Measurements from ENCODE around the gene MITF.

The MITF gene

DNA sequence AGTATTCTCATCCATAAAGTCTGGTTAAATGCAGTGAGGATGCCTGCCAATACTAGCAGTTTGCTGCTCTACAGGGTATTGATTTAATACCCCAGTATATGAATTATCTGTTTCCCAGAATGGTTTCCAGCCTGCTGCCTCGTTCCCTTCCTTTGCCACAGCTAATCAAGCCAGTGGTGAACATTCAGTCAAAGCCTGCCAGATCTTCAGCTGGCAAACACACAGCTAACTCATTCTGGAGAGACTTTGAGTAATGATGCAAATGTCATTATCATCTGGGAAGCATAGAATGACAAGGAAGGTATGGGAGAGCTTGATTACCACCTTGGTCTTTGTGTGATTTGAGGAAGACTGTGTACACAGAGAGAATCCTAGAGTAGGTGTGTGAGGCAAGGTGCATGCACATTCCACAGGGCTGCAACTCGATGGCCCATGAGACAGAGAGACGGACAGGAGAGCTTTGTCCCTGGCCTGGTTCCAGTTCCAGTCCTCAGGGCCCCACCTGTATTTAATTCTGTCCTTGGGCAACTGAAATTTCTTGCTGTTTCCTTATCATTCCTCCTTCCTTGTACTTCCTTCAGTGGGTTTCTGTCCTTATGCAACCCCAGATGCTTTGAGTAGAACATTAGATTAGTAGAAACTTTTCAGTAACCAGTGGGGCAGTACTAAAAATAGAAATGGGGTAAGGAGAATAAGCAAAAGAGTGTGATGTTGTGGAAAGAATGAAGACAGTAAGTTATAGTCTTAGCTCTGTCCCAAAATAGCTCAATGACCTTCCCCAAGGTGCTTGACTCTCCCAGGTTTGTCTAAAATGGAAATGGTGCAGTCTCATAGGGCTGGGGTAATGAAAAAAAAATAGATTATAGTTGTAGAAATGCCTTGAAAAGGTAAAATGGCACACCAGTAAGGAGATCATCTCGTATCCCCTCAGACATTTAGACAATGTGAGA is 72.5 kb downstream of the MITF start:
- H3K36me3 ChIP-seq (ENCODE audit: insufficient read depth, low read length): no peaks in the 10 kb centered on the region
- no peak overlapping the region for H3K9ac ChIP-seq (ENCODE audit: insufficient read length)
- H3K27ac ChIP-seq: no peak overlapping the region
- no peak for DNase-seq (ENCODE audit: low read depth, low spot score)
- no peaks in the 10 kb centered on the region for H3K9me3 ChIP-seq (ENCODE audit: low read depth, low read length)
- no peak for TF ChIP-seq FOXP2 (optimal IDR thresholded peaks at IDR 0.05; ENCODE audit: control extremely low read depth, extremely low read length, insufficient read depth)
- no peak for TF ChIP-seq POLR2AphosphoS5 (IDR thresholded peaks at IDR 0.05; ENCODE audit: borderline replicate concordance, low read depth, low read length)
- no peak for TF ChIP-seq EZH2 (IDR thresholded peaks at IDR 0.05)
- no peak overlapping the region for H3K4me3 ChIP-seq

DNA sequence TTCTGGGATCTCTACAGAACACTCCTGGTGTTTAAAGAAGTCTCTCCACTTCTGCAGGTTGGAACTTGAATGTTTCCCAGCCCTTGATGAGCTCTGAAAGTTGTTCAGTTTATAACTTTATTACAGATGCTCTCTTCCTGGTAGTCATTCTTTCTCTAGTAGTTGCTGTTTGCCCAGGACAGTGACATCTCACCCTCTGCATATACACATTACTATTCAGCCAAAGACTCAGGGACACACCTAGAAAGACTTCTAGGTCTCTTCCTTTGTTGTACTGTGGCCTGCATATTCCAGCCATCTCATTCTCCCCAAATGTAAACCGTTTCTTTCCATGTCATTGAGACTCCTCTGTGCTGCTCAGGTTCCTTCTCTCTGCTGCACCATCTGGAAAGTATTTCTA is 76.7 kb downstream of the MITF start:
- TF ChIP-seq POLR2AphosphoS5 (IDR thresholded peaks at IDR 0.05; ENCODE audit: borderline replicate concordance, low read depth, low read length) (no peak), EZH2 (IDR thresholded peaks at IDR 0.05) (no peak), FOXP2 (optimal IDR thresholded peaks at IDR 0.05; ENCODE audit: control extremely low read depth, extremely low read length, insufficient read depth) (no peak)
- Histone ChIP-seq H3K9ac (ENCODE audit: insufficient read length) (no peak overlapping the region), H3K36me3 (ENCODE audit: insufficient read depth, low read length) (no peaks in the 10 kb centered on the region), H3K4me3 (no peak overlapping the region), H3K27ac (no peak overlapping the region), H3K9me3 (ENCODE audit: low read depth, low read length) (no peaks in the 10 kb centered on the region)
- DNase-seq (ENCODE audit: low read depth, low spot score): no peak

DNA sequence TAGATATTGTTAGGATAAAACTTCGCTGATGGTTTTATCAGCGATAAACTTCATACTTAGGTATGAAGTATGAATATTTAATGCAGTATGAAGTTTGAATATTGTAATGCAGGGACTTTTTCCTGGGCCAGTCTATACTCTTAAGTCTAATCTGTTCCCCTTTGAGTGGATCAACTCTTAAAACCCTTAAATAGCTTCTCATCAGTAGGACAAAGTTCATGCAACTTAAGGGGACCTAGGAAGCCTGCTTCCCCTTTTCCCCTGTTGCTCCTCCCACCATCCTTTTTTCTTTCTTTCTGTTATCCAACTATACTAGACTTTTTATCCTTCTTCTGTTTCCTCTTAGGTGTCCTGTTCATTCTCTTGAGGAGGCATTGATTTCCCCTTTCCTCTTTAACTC is 78.7 kb downstream of the MITF start:
- no peak for DNase-seq (ENCODE audit: low read depth, low spot score)
- Histone ChIP-seq H3K9ac (ENCODE audit: insufficient read length) (no peak overlapping the region), H3K9me3 (ENCODE audit: low read depth, low read length) (no peaks in the 10 kb centered on the region), H3K27ac (no peak overlapping the region), H3K4me3 (no peak overlapping the region), H3K36me3 (ENCODE audit: insufficient read depth, low read length) (no peaks in the 10 kb centered on the region)
- no peak for TF ChIP-seq FOXP2 (optimal IDR thresholded peaks at IDR 0.05; ENCODE audit: control extremely low read depth, extremely low read length, insufficient read depth)
- no peak for TF ChIP-seq EZH2 (IDR thresholded peaks at IDR 0.05)
- TF ChIP-seq POLR2AphosphoS5 (IDR thresholded peaks at IDR 0.05; ENCODE audit: borderline replicate concordance, low read depth, low read length): no peak

DNA sequence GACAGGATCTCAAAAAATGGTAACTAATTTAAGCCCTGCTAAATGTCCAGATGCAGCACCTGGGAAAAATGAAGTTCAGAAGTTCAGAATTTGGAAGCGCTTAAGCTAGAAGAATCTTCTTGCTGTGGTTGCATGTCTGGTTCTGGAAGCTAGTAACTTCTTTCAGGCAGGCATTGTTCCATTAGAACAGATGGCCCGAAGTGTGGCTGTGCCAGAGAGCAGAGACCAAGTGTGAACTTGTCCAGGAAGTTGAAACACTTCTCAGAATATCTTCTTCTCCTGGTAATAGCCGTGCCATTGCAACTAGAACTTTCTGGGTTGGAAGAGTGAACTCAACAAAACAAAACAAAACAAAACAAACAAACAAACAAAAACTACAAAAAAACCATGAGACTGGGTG is 80.0 kb downstream of the MITF start:
- TF ChIP-seq FOXP2 (optimal IDR thresholded peaks at IDR 0.05; ENCODE audit: control extremely low read depth, extremely low read length, insufficient read depth) (no peak), EZH2 (IDR thresholded peaks at IDR 0.05) (no peak), POLR2AphosphoS5 (IDR thresholded peaks at IDR 0.05; ENCODE audit: borderline replicate concordance, low read depth, low read length) (no peak)
- H3K4me3 ChIP-seq: no peak overlapping the region
- no peak overlapping the region for H3K9ac ChIP-seq (ENCODE audit: insufficient read length)
- no peaks in the 10 kb centered on the region for H3K9me3 ChIP-seq (ENCODE audit: low read depth, low read length)
- no peaks in the 10 kb centered on the region for H3K36me3 ChIP-seq (ENCODE audit: insufficient read depth, low read length)
- H3K27ac ChIP-seq: no peak overlapping the region
- DNase-seq (ENCODE audit: low read depth, low spot score): no peak

DNA sequence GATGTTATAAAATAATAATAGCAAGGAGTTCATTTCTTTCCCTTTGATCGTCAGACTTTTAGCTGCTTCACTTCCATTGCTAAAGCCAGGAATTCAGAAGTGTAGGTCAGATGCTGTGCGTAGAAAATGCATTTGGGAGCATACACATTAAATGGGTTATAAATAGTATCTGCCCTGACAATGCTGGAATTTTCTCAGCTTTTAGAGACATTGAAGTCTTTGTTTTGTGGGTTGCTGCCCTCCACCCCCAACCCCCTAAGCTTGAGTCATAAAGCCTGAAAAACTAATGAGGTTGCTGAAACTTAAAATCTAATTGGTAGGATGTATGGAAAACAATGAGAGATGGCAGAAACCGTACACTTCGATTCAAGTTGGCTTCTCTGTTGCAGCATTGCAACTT is 81.9 kb downstream of the MITF start:
- no peak for DNase-seq (ENCODE audit: low read depth, low spot score)
- TF ChIP-seq EZH2 (IDR thresholded peaks at IDR 0.05): no peak
- no peak for TF ChIP-seq FOXP2 (optimal IDR thresholded peaks at IDR 0.05; ENCODE audit: control extremely low read depth, extremely low read length, insufficient read depth)
- TF ChIP-seq POLR2AphosphoS5 (IDR thresholded peaks at IDR 0.05; ENCODE audit: borderline replicate concordance, low read depth, low read length): no peak
- Histone ChIP-seq H3K9ac (ENCODE audit: insufficient read length) (no peak overlapping the region), H3K36me3 (ENCODE audit: insufficient read depth, low read length) (no peaks in the 10 kb centered on the region), H3K9me3 (ENCODE audit: low read depth, low read length) (no peaks in the 10 kb centered on the region), H3K27ac (no peak overlapping the region), H3K4me3 (no peak overlapping the region)

DNA sequence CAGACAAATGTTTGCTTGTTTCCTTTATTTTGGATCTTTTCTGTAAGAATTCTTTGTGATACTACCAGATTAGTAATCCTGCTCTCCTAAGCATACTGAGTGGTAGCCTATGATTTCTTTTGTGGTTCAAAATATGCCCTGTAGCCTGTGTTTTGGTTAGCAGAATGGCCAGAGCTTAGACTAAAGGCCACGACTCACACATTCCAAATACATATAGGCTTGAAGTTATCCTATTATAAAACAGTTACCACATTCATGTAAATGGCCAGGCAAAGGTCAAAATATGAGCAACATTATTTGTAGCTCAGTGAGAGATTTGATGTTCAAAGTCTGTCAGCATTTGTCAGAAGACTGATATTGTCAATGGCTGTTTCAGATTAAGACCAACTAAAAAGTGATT is 84.5 kb downstream of the MITF start:
- Histone ChIP-seq H3K9ac (ENCODE audit: insufficient read length) (no peak overlapping the region), H3K36me3 (ENCODE audit: insufficient read depth, low read length) (no peaks in the 10 kb centered on the region), H3K9me3 (ENCODE audit: low read depth, low read length) (no peaks in the 10 kb centered on the region), H3K4me3 (no peak overlapping the region), H3K27ac (no peak overlapping the region)
- no peak for TF ChIP-seq EZH2 (IDR thresholded peaks at IDR 0.05)
- no peak for TF ChIP-seq FOXP2 (optimal IDR thresholded peaks at IDR 0.05; ENCODE audit: control extremely low read depth, extremely low read length, insufficient read depth)
- DNase-seq (ENCODE audit: low read depth, low spot score): no peak

DNA sequence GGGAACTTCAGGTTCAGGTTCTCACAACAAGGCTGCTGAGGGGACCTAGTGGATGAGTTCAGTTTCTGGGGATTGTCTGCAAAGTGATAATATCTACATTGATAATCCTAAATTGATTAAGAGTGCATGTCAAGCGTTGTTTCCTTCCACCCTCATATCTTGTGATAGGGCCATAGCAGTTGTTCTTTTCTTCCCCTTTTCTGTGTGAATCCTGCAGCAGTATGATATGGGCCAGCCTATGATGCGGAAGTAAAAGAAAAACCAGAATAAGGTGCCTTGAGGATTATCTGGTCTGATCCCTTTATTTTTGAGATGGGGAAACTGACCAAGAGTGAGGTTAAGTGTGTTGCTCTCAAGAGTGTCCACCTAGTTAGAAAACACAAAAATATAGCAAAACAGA is 86.2 kb downstream of the MITF start:
- no peak for DNase-seq (ENCODE audit: low read depth, low spot score)
- TF ChIP-seq FOXP2 (optimal IDR thresholded peaks at IDR 0.05; ENCODE audit: control extremely low read depth, extremely low read length, insufficient read depth) (no peak), POLR2AphosphoS5 (IDR thresholded peaks at IDR 0.05; ENCODE audit: borderline replicate concordance, low read depth, low read length) (no peak), EZH2 (IDR thresholded peaks at IDR 0.05) (no peak)

DNA sequence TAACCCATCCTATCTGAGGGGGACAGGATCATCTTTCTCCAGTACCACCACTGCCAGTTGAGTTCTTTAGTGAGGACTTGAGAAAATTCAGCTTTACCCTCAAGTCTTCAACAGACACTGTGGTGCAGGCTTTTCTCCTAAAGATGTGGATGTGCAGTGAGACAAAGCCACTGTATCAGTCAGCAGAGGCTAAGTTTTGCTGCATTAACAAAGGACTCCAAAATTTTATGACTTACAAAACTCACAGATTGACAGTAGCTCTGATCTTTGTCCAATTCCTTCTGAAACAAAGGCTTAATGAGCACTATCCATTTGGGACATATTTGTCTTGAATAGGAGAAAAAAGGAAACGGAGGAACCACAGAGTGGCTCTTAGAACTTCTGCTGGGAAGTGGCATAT is 87.9 kb downstream of the MITF start:
- TF ChIP-seq EZH2 (IDR thresholded peaks at IDR 0.05): no peak
- TF ChIP-seq FOXP2 (optimal IDR thresholded peaks at IDR 0.05; ENCODE audit: control extremely low read depth, extremely low read length, insufficient read depth): no peak
- no peak for TF ChIP-seq POLR2AphosphoS5 (IDR thresholded peaks at IDR 0.05; ENCODE audit: borderline replicate concordance, low read depth, low read length)
- Histone ChIP-seq H3K4me3 (no peak overlapping the region), H3K9me3 (ENCODE audit: low read depth, low read length) (no peaks in the 10 kb centered on the region), H3K36me3 (ENCODE audit: insufficient read depth, low read length) (no peaks in the 10 kb centered on the region), H3K27ac (no peak overlapping the region), H3K9ac (ENCODE audit: insufficient read length) (no peak overlapping the region)
- DNase-seq (ENCODE audit: low read depth, low spot score): no peak

More for the DNA sequence above, 86.2 kb downstream of the MITF start:
- Histone ChIP-seq H3K4me3 (no peak overlapping the region), H3K9me3 (ENCODE audit: low read depth, low read length) (no peaks in the 10 kb centered on the region), H3K36me3 (ENCODE audit: insufficient read depth, low read length) (no peaks in the 10 kb centered on the region), H3K9ac (ENCODE audit: insufficient read length) (no peak overlapping the region), H3K27ac (no peak overlapping the region)
